ENCODE data around the gene ATXN7L3. TPM values are rescaled to one million over a fixed set of nuclear protein-coding genes. Genes with fewer than 3 reads are reported as not detected.

The ATXN7L3 gene
- total and polyA plus RNA-seq, 2 donors = 36.3 to 53.3 TPM

- peaks cover 0 to 13% of the 10 kb centered on the region in 2 donors for H3K27me3 ChIP-seq (ENCODE audit: control insufficient read depth in 2 of 2, insufficient read depth in 1 of 2, low read length in 1 of 2)
- peaks cover 3 to 11% of the 10 kb centered on the region in 2 donors for H3K36me3 ChIP-seq (ENCODE audit: control insufficient read depth in 2 of 2, insufficient read depth in 2 of 2, low read length in 1 of 2)
- H3K27ac ChIP-seq (ENCODE audit: low read depth in 1 of 2, low read length in 1 of 2) = no peak overlapping the region
- DNase-seq (ENCODE audit: low read depth in 6 of 9, low spot score in 9 of 9) = no peak
- H3K4me1 ChIP-seq (ENCODE audit: control insufficient read depth in 2 of 2, insufficient read depth in 2 of 2, low read length in 2 of 2) = peaks cover 0 to 11% of the 10 kb centered on the region in 2 donors
- 95% methylated on average over 17 of the region's 17 CpGs for WGBS
- peaks cover 0 to 4% of the 10 kb centered on the region in 2 donors for H3K9me3 ChIP-seq (ENCODE audit: control insufficient read depth in 2 of 2, insufficient read depth in 1 of 2, low read length in 1 of 2)
- H3K4me3 ChIP-seq (ENCODE audit: low read length in 2 of 2) = no peak overlapping the region
Measured at GRCh38 chr17:44171931-44172455, 27.7 kb downstream of the ATXN7L3 start.

- DNase-seq (ENCODE audit: low read depth in 6 of 9, low spot score in 9 of 9) = no peak
- WGBS = 58% methylated on average over 21 of the region's 21 CpGs
- H3K4me3 ChIP-seq (ENCODE audit: low read length in 2 of 2) = no peak within 1 kb of the TSS
Measured at GRCh38 chr17:44170499-44171201, 29.0 kb downstream of the ATXN7L3 start, which contains the start of gene ASB16. TSS of gene ASB16 (plus strand) at chr17:44170704. CDS start at chr17:44170790, 86 bp downstream.

GRCh38 chr17:44170135-44170498 is 29.6 kb downstream of the ATXN7L3 start:
- DNase-seq (ENCODE audit: low read depth in 6 of 9, low spot score in 9 of 9) = no peak
- no peak overlapping the region for H3K27ac ChIP-seq (ENCODE audit: low read depth in 1 of 2, low read length in 1 of 2)
- no peak overlapping the region for H3K4me3 ChIP-seq (ENCODE audit: low read length in 2 of 2)
- WGBS = 83% methylated on average over 5 of the region's 5 CpGs
- peaks cover 0 to 4% of the 10 kb centered on the region in 2 donors for H3K9me3 ChIP-seq (ENCODE audit: control insufficient read depth in 2 of 2, insufficient read depth in 1 of 2, low read length in 1 of 2)
- H3K4me1 ChIP-seq (ENCODE audit: control insufficient read depth in 2 of 2, insufficient read depth in 2 of 2, low read length in 2 of 2) = peaks cover 0 to 11% of the 10 kb centered on the region in 2 donors
- no peaks in the 10 kb centered on the region for H3K36me3 ChIP-seq (ENCODE audit: control insufficient read depth in 2 of 2, insufficient read depth in 2 of 2, low read length in 1 of 2)
- H3K27me3 ChIP-seq (ENCODE audit: control insufficient read depth in 2 of 2, insufficient read depth in 1 of 2, low read length in 1 of 2) = peaks cover 0 to 13% of the 10 kb centered on the region in 2 donors

More at GRCh38 chr17:44170499-44171201, 29.0 kb downstream of the ATXN7L3 start, which contains the start of gene ASB16:
- H3K9me3 ChIP-seq (ENCODE audit: control insufficient read depth in 2 of 2, insufficient read depth in 1 of 2, low read length in 1 of 2) = peaks cover 0 to 4% of the 10 kb centered on the region in 2 donors
- no peak within 1 kb of the TSS for H3K27ac ChIP-seq (ENCODE audit: low read depth in 1 of 2, low read length in 1 of 2)
- no peaks in the 10 kb centered on the region for H3K36me3 ChIP-seq (ENCODE audit: control insufficient read depth in 2 of 2, insufficient read depth in 2 of 2, low read length in 1 of 2)
- peaks cover 0 to 11% of the 10 kb centered on the region in 2 donors for H3K4me1 ChIP-seq (ENCODE audit: control insufficient read depth in 2 of 2, insufficient read depth in 2 of 2, low read length in 2 of 2)
- peaks cover 0 to 13% of the 10 kb centered on the region in 2 donors for H3K27me3 ChIP-seq (ENCODE audit: control insufficient read depth in 2 of 2, insufficient read depth in 1 of 2, low read length in 1 of 2)

- Histone ChIP-seq H3K36me3 (ENCODE audit: control insufficient read depth in 2 of 2, insufficient read depth in 2 of 2, low read length in 1 of 2) (no peaks in the 10 kb centered on the region), H3K4me3 (ENCODE audit: low read length in 2 of 2) (no peak overlapping the region), H3K27ac (ENCODE audit: low read depth in 1 of 2, low read length in 1 of 2) (no peak overlapping the region), H3K27me3 (ENCODE audit: control insufficient read depth in 2 of 2, insufficient read depth in 1 of 2, low read length in 1 of 2) (peaks cover 0 to 13% of the 10 kb centered on the region in 2 donors), H3K4me1 (ENCODE audit: control insufficient read depth in 2 of 2, insufficient read depth in 2 of 2, low read length in 2 of 2) (peaks cover 0 to 11% of the 10 kb centered on the region in 2 donors), H3K9me3 (ENCODE audit: control insufficient read depth in 2 of 2, insufficient read depth in 1 of 2, low read length in 1 of 2) (peaks cover 0 to 4% of the 10 kb centered on the region in 2 donors)
- WGBS = 97% methylated on average over 7 of the region's 7 CpGs
- no peak for DNase-seq (ENCODE audit: low read depth in 6 of 9, low spot score in 9 of 9)
Measured at GRCh38 chr17:44167181-44167861, 32.4 kb downstream of the ATXN7L3 start.

GRCh38 chr17:44164476-44164875 is 35.2 kb downstream of the ATXN7L3 start:
- DNase-seq (ENCODE audit: low read depth in 6 of 9, low spot score in 9 of 9) = no peak
- 97% methylated on average over 1 of the region's 1 CpG for WGBS
- no peak overlapping the region for H3K27ac ChIP-seq (ENCODE audit: low read depth in 1 of 2, low read length in 1 of 2)
- H3K4me1 ChIP-seq (ENCODE audit: control insufficient read depth in 2 of 2, insufficient read depth in 2 of 2, low read length in 2 of 2) = peaks cover 0 to 3% of the 10 kb centered on the region in 2 donors
- no peak overlapping the region for H3K4me3 ChIP-seq (ENCODE audit: low read length in 2 of 2)
- no peaks in the 10 kb centered on the region for H3K27me3 ChIP-seq (ENCODE audit: control insufficient read depth in 2 of 2, insufficient read depth in 1 of 2, low read length in 1 of 2)
- no peaks in the 10 kb centered on the region for H3K9me3 ChIP-seq (ENCODE audit: control insufficient read depth in 2 of 2, insufficient read depth in 1 of 2, low read length in 1 of 2)
- H3K36me3 ChIP-seq (ENCODE audit: control insufficient read depth in 2 of 2, insufficient read depth in 2 of 2, low read length in 1 of 2) = peaks cover 0 to 8% of the 10 kb centered on the region in 2 donors

- H3K4me1 ChIP-seq (ENCODE audit: control insufficient read depth in 2 of 2, insufficient read depth in 2 of 2, low read length in 2 of 2) = no peaks in the 10 kb centered on the region
- 96% methylated on average over 15 of the region's 15 CpGs for WGBS
- H3K27ac ChIP-seq (ENCODE audit: low read depth in 1 of 2, low read length in 1 of 2) = no peak overlapping the region
- no peak for DNase-seq (ENCODE audit: low read depth in 6 of 9, low spot score in 9 of 9)
- H3K36me3 ChIP-seq (ENCODE audit: control insufficient read depth in 2 of 2, insufficient read depth in 2 of 2, low read length in 1 of 2) = peaks cover 14 to 15% of the 10 kb centered on the region in 2 donors
- no peaks in the 10 kb centered on the region for H3K27me3 ChIP-seq (ENCODE audit: control insufficient read depth in 2 of 2, insufficient read depth in 1 of 2, low read length in 1 of 2)
- no peak overlapping the region for H3K4me3 ChIP-seq (ENCODE audit: low read length in 2 of 2)
- H3K9me3 ChIP-seq (ENCODE audit: control insufficient read depth in 2 of 2, insufficient read depth in 1 of 2, low read length in 1 of 2) = no peaks in the 10 kb centered on the region
Measured at GRCh38 chr17:44159519-44160210, 40.0 kb downstream of the ATXN7L3 start.

GRCh38 chr17:44155488-44155887 is 44.2 kb downstream of the ATXN7L3 start:
- no peak overlapping the region for H3K27ac ChIP-seq (ENCODE audit: low read depth in 1 of 2, low read length in 1 of 2)
- H3K9me3 ChIP-seq (ENCODE audit: control insufficient read depth in 2 of 2, insufficient read depth in 1 of 2, low read length in 1 of 2) = no peaks in the 10 kb centered on the region
- no peaks in the 10 kb centered on the region for H3K4me1 ChIP-seq (ENCODE audit: control insufficient read depth in 2 of 2, insufficient read depth in 2 of 2, low read length in 2 of 2)
- 96% methylated on average over 2 of the region's 2 CpGs for WGBS
- DNase-seq (ENCODE audit: low read depth in 6 of 9, low spot score in 9 of 9) = no peak
- no peaks in the 10 kb centered on the region for H3K27me3 ChIP-seq (ENCODE audit: control insufficient read depth in 2 of 2, insufficient read depth in 1 of 2, low read length in 1 of 2)
- H3K4me3 ChIP-seq (ENCODE audit: low read length in 2 of 2) = no peak overlapping the region
- H3K36me3 ChIP-seq (ENCODE audit: control insufficient read depth in 2 of 2, insufficient read depth in 2 of 2, low read length in 1 of 2) = peaks cover 17 to 26% of the 10 kb centered on the region in 2 donors

- Histone ChIP-seq H3K27ac (ENCODE audit: low read depth in 1 of 2, low read length in 1 of 2) (no peak overlapping the region), H3K4me3 (ENCODE audit: low read length in 2 of 2) (no peak overlapping the region), H3K9me3 (ENCODE audit: control insufficient read depth in 2 of 2, insufficient read depth in 1 of 2, low read length in 1 of 2) (no peaks in the 10 kb centered on the region), H3K4me1 (ENCODE audit: control insufficient read depth in 2 of 2, insufficient read depth in 2 of 2, low read length in 2 of 2) (no peaks in the 10 kb centered on the region), H3K27me3 (ENCODE audit: control insufficient read depth in 2 of 2, insufficient read depth in 1 of 2, low read length in 1 of 2) (no peaks in the 10 kb centered on the region), H3K36me3 (ENCODE audit: control insufficient read depth in 2 of 2, insufficient read depth in 2 of 2, low read length in 1 of 2) (peaks cover 30 to 34% of the 10 kb centered on the region in 2 donors)
- WGBS = 98% methylated on average over 4 of the region's 4 CpGs
- no peak for DNase-seq (ENCODE audit: low read depth in 6 of 9, low spot score in 9 of 9)
Measured at GRCh38 chr17:44152875-44153274, 46.8 kb downstream of the ATXN7L3 start.

Measured in thymus (tissue), 11 donors.